ENCODE results near the gene ARSH. TPM values are rescaled to one million over a fixed set of nuclear protein-coding genes. Genes with fewer than 3 reads are reported as not detected.
"Not testable (repeated sequence)": the region's sequence is repeated elsewhere in the genome, so short reads cannot be mapped to it uniquely, and the experiment has no call there.

The ARSH gene
- polyA plus RNA-seq, 1 donor, result not detected

- DNase-seq, result no peak
These were observed 30.9 kb downstream of the ARSH start for GRCh38 chrX:3037218-3037617.

GRCh38 chrX:3044196-3044595, 37.9 kb downstream of the ARSH start:
- DNase-seq, result no peak

- DNase-seq, result no peak
These were observed 38.3 kb downstream of the ARSH start for GRCh38 chrX:3044671-3045070.

- DNase-seq, result no peak
These were observed 40.2 kb downstream of the ARSH start for GRCh38 chrX:3046253-3047240.

GRCh38 chrX:3050523-3051175, 44.3 kb downstream of the ARSH start:
- DNase-seq, result not testable (repeated sequence)

- DNase-seq, result no peak
These were observed 46.5 kb downstream of the ARSH start for GRCh38 chrX:3052860-3053259.

GRCh38 chrX:3066555-3066954, 60.2 kb downstream of the ARSH start:
- DNase-seq, result no peak

GRCh38 chrX:3075959-3076358, 69.6 kb downstream of the ARSH start:
- DNase-seq, result no peak

GRCh38 chrX:3076416-3076991, 70.2 kb downstream of the ARSH start:
- DNase-seq, result no peak

Other genes with a start within 250 kb of the ARSH start
- gene GYG2, start 177.6 kb upstream of the ARSH start, polyA plus RNA-seq (ENCODE audit: insufficient read length), result 3.0 TPM
- gene ARSD, start 77.2 kb upstream of the ARSH start, polyA plus RNA-seq (ENCODE audit: insufficient read length), result 9.4 TPM
- 0.09 TPM for gene ARSF, start 34.9 kb downstream of the ARSH start, polyA plus RNA-seq (ENCODE audit: insufficient read length)